A549 (cell line): Measurements from ENCODE around the gene PLXNA3. TPM values are rescaled to one million over a fixed set of nuclear protein-coding genes. Genes with fewer than 3 reads are reported as not detected.

Source experiments
- ATAC-seq, 2 experiments: fragments of 200-7000 bp in 1 of 2; fragments of >200 bp in 1 of 2; cut with Nextera tagmentation in 1 of 2; cut with Tn5 transposase in 1 of 2; 3 replicates each; pipeline versions ENCODE4 v1.8.0 to v1.9.1; 2018 to 2020; ENCODE audit warnings: mild to moderate bottlenecking in 1 of 2, moderate library complexity in 1 of 2
- CTCF ChIA-PET: fragments of 300-600 bp; sonication (Branson Sonifier 250); formaldehyde crosslinking; extraction: SDS; loops from one replicate; lab custom pipeline; 2021; ENCODE audit warnings: antibody characterized with exemption, inconsistent platforms; lab: Yijun Ruan, JAX
- POLR2A ChIA-PET: fragments of 350-600 bp; formaldehyde crosslinking; extraction: SDS; loops from one replicate; lab custom pipeline; 2021; ENCODE audit warnings: antibody characterized with exemption, inconsistent platforms; lab: Yijun Ruan, JAX
- DNase-seq, 2 experiments: peaks; one replicate each; pipeline versions ENCODE4 v3.0.0 to v3.0.0-alpha.2; 2011 to 2016; ENCODE audit warnings: low read depth in 1 of 2, low spot score in 1 of 2
- FAIRE-seq: peaks from 2 replicates; lab custom pipeline; 2011; peaks lifted over from hg19 to GRCh38; lab: Jason Lieb, UNC
- H3K27ac ChIP-seq, 2 experiments: fragments of >200 bp; sonication (Bioruptor Twin); formaldehyde crosslinking; 3 replicates each; pipeline ENCODE4 v1.5.1; 2016 to 2017
- H3K4me1 ChIP-seq: fragments of >200 bp; sonication (Bioruptor Twin); formaldehyde crosslinking; 3 replicates; pipeline ENCODE4 v1.6.1; 2016
- H3K4me2 ChIP-seq: fragments of >200 bp; sonication (Bioruptor Twin); formaldehyde crosslinking; 3 replicates; pipeline ENCODE4 v1.6.1; 2016
- H3K4me3 ChIP-seq: fragments of >200 bp; sonication (Bioruptor Twin); formaldehyde crosslinking; 3 replicates; pipeline ENCODE4 v1.5.1; 2016
- H3K9me3 ChIP-seq: fragments of >200 bp; sonication (Bioruptor Twin); formaldehyde crosslinking; 3 replicates; pipeline ENCODE4 v1.6.1; 2016
- CBX2 ChIP-seq: fragments of 200-600 bp; sonication (generic); IDR thresholded peaks from 2 replicates; pipeline ENCODE4 v1.6.1; 2016; ENCODE audit warnings: low read depth, mild to moderate bottlenecking, borderline replicate concordance
- CBX8 ChIP-seq: fragments of 200-600 bp; sonication (generic); IDR thresholded peaks from 2 replicates; pipeline ENCODE4 v1.6.1; 2016
- CHD4 ChIP-seq: fragments of 200-600 bp; sonication (generic); IDR thresholded peaks from 2 replicates; pipeline ENCODE4 v1.6.1; 2016; ENCODE audit warnings: antibody characterized with exemption, mild to moderate bottlenecking, borderline replicate concordance
- E2F6 ChIP-seq: IDR thresholded peaks from 2 replicates; pipeline ENCODE4 v1.6.1; 2012; ENCODE audit warnings: low read depth, borderline replicate concordance
- EHMT2 ChIP-seq: fragments of 200-600 bp; sonication (generic); IDR thresholded peaks from 2 replicates; pipeline ENCODE4 v1.6.1; 2016; ENCODE audit warnings: antibody characterized with exemption, low read depth, mild to moderate bottlenecking, moderate library complexity
- FOSB ChIP-seq: fragments of 250-450 bp; sonication (Bioruptor Pico); IDR thresholded peaks from 2 replicates; pipeline ENCODE4 v1.5.0; 2020; ENCODE audit warnings: mild to moderate bottlenecking, moderate library complexity
- FOXS1 ChIP-seq: fragments of 250-450 bp; sonication (Bioruptor Pico); IDR thresholded peaks from 2 replicates; pipeline ENCODE4 v1.5.0; 2020; ENCODE audit warnings: mild to moderate bottlenecking, moderate library complexity
- GATA3 ChIP-seq: IDR thresholded peaks from 2 replicates; pipeline ENCODE4 v1.6.1; 2012; ENCODE audit warnings: borderline replicate concordance
- HDAC2 ChIP-seq: fragments of 200-600 bp; sonication (generic); IDR thresholded peaks from 2 replicates; pipeline ENCODE4 v1.6.1; 2016
- HMGXB4 ChIP-seq: fragments of 250-450 bp; sonication (Bioruptor Pico); IDR thresholded peaks from 2 replicates; pipeline ENCODE4 v1.5.0; 2021; ENCODE audit warnings: mild to moderate bottlenecking, moderate library complexity, borderline replicate concordance
- KDM1A ChIP-seq: fragments of 200-600 bp; sonication (generic); IDR thresholded peaks from 2 replicates; pipeline ENCODE4 v1.6.1; 2016; ENCODE audit warnings: low read depth, mild to moderate bottlenecking
- MAX ChIP-seq: IDR thresholded peaks from 2 replicates; pipeline ENCODE4 v1.6.1; 2012
- NFE2L2 ChIP-seq: fragments of 150-350 bp; conservative IDR thresholded peaks from 2 replicates; pipeline ENCODE4 v1.6.1; 2014; ENCODE audit warnings: low read length
- PHF8 ChIP-seq: fragments of 200-600 bp; sonication (generic); IDR thresholded peaks from 2 replicates; pipeline ENCODE4 v1.6.1; 2016; ENCODE audit warnings: low read depth, mild to moderate bottlenecking, antibody characterized with exemption, moderate library complexity, borderline replicate concordance
- POLR2AphosphoS2 ChIP-seq: conservative IDR thresholded peaks from 2 replicates; pipeline ENCODE4 v1.6.1; 2012; ENCODE audit warnings: low read length, improper control_type of control experiment, inconsistent platforms
- RAD21 ChIP-seq, 2 experiments: fragments of >200 bp in 1 of 2; sonication (Bioruptor Twin) in 1 of 2; formaldehyde crosslinking in 1 of 2; IDR thresholded peaks in 1 of 2; conservative IDR thresholded peaks in 1 of 2; 2 replicates in 1 of 2; 3 replicates in 1 of 2; pipeline ENCODE4 v1.6.1; 2012 to 2018; ENCODE audit warnings: inconsistent platforms in 1 of 2
- RNF2 ChIP-seq: fragments of 200-600 bp; sonication (generic); IDR thresholded peaks from 2 replicates; pipeline ENCODE4 v1.6.1; 2016; ENCODE audit warnings: low read depth, mild to moderate bottlenecking, antibody characterized with exemption, moderate library complexity, borderline replicate concordance
- SMC3 ChIP-seq: fragments of >200 bp; sonication (Bioruptor Twin); formaldehyde crosslinking; IDR thresholded peaks from 3 replicates; pipeline ENCODE4 v1.6.1; 2018; ENCODE audit warnings: inconsistent platforms
- TP53 ChIP-seq: fragments of 250-450 bp; sonication (Bioruptor Pico); IDR thresholded peaks from 2 replicates; pipeline ENCODE4 v1.5.0; 2021; ENCODE audit warnings: mild to moderate bottlenecking, moderate library complexity
- ZC3H11A ChIP-seq: fragments of 450-650 bp; IDR thresholded peaks from 2 replicates; pipeline ENCODE4 v1.6.1; 2014; ENCODE audit warnings: antibody characterized with exemption, mild to moderate bottlenecking
- ZFP36 ChIP-seq: fragments of 450-650 bp; IDR thresholded peaks from 2 replicates; pipeline ENCODE4 v1.6.1; 2014; ENCODE audit warnings: borderline replicate concordance; ENCODE audit not compliant: partially characterized antibody
- ZNF302 ChIP-seq: fragments of 250-450 bp; sonication (Bioruptor Pico); IDR thresholded peaks from 2 replicates; pipeline ENCODE4 v1.9.0; 2021; ENCODE audit warnings: inconsistent platforms, mild to moderate bottlenecking, moderate library complexity
- WGBS: methylation state at CpG from one replicate; pipeline ENCODE4 v1.1.6; 2017; ENCODE audit errors: missing lambda C conversion rate; 5-methylcytosine and 5-hydroxymethylcytosine counted together
- polyA plus RNA-seq, 4 experiments: library from polyadenylated mRNA; depleted of rRNA in 3 of 4; stranded (reverse); fragments of >200 nt; fragmentation: RNase III in 1 of 4; extraction: RNeasy Plus Mini Kit Qiagen cat#74134 plus additional on column Dnase treatment in 1 of 4; gene quantifications; 2 replicates in 3 of 4; 3 replicates in 1 of 4; pipeline ENCODE4 v1.2.3, GENCODE V29; 2011 to 2017
- TF ChIP-seq, protein P1 (sequence below): IDR thresholded peaks from 2 replicates; pipeline ENCODE4 v1.6.1; 2012
- TF ChIP-seq, protein P2 (sequence below): fragments of >200 bp; sonication (Bioruptor Twin); formaldehyde crosslinking; IDR thresholded peaks from 3 replicates; pipeline ENCODE4 v1.5.1; 2016

Gene PLXNA3
- polyA plus RNA-seq, 2 of the 4 experiments (the other 2 are of a cell fraction), result 3.4 to 10.1 TPM

GRCh38 chrX:154466907-154467306 is 8.8 kb downstream of the PLXNA3 start:
- Histone ChIP-seq H3K4me2 (no peak overlapping the region), H3K4me1 (no peaks in the 10 kb centered on the region), H3K4me3 (no peak overlapping the region), H3K27ac (no peak overlapping the region), H3K9me3 (no peaks in the 10 kb centered on the region)
- WGBS, result 92% methylated on average over 9 of the region's 15 CpGs
- ChIA-PET CTCF (interaction anchor here (0.5 kb wide), 1 partner anchor 73 kb away, joined by 3 read pairs; no protein-coding TSS in a partner anchor), POLR2A (no interaction called here)
- DNase-seq (no peak), FAIRE-seq (no peak), ATAC-seq (no peak)
- TF ChIP-seq SMC3 (no peak), HMGXB4 (CRISPR knock-in tag) (no peak), ZFP36 (no peak), PHF8 (no peak), HDAC2 (no peak), CBX8 (no peak), CBX2 (no peak), E2F6 (no peak), ZC3H11A (no peak), GATA3 (no peak), RNF2 (no peak), EHMT2 (no peak), TP53 (no peak), FOXS1 (CRISPR knock-in tag) (no peak), FOSB (CRISPR knock-in tag) (no peak)

GRCh38 chrX:154467556-154467955 is 9.5 kb downstream of the PLXNA3 start:
- no peaks in the 10 kb centered on the region for H3K9me3 ChIP-seq
- TF ChIP-seq RAD21 (conservative IDR thresholded peaks at IDR 0.05 in 1 of 2, IDR thresholded peaks at IDR 0.05 in 1 of 2) (no peak), KDM1A (no peak), CHD4 (no peak), MAX (no peak)
- TF ChIP-seq, protein P1, sequence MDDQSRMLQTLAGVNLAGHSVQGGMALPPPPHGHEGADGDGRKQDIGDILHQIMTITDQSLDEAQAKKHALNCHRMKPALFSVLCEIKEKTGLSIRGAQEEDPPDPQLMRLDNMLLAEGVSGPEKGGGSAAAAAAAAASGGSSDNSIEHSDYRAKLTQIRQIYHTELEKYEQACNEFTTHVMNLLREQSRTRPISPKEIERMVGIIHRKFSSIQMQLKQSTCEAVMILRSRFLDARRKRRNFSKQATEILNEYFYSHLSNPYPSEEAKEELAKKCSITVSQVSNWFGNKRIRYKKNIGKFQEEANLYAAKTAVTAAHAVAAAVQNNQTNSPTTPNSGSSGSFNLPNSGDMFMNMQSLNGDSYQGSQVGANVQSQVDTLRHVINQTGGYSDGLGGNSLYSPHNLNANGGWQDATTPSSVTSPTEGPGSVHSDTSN, result no peak
- H3K27ac ChIP-seq, result no peak overlapping the region
- CTCF ChIA-PET, result no interaction called here
- no peak overlapping the region for H3K4me3 ChIP-seq
- POLR2A ChIA-PET, result no interaction called here
- ATAC-seq, result no peak
- no peak for FAIRE-seq
- DNase-seq, result no peak
- H3K4me2 ChIP-seq, result no peak overlapping the region
- H3K4me1 ChIP-seq, result no peaks in the 10 kb centered on the region
- WGBS, result 95% methylated on average over 4 of the region's 21 CpGs

- TF ChIP-seq, protein P2, sequence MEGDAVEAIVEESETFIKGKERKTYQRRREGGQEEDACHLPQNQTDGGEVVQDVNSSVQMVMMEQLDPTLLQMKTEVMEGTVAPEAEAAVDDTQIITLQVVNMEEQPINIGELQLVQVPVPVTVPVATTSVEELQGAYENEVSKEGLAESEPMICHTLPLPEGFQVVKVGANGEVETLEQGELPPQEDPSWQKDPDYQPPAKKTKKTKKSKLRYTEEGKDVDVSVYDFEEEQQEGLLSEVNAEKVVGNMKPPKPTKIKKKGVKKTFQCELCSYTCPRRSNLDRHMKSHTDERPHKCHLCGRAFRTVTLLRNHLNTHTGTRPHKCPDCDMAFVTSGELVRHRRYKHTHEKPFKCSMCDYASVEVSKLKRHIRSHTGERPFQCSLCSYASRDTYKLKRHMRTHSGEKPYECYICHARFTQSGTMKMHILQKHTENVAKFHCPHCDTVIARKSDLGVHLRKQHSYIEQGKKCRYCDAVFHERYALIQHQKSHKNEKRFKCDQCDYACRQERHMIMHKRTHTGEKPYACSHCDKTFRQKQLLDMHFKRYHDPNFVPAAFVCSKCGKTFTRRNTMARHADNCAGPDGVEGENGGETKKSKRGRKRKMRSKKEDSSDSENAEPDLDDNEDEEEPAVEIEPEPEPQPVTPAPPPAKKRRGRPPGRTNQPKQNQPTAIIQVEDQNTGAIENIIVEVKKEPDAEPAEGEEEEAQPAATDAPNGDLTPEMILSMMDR, result no peak
- TF ChIP-seq RNF2 (no peak), NFE2L2 (no peak), POLR2AphosphoS2 (no peak), ZNF302 (CRISPR knock-in tag) (no peak), CBX8 (no peak)
- 99% methylated on average over 10 of the region's 23 CpGs for WGBS
- no peak overlapping the region for H3K4me2 ChIP-seq
- H3K4me3 ChIP-seq, result no peak overlapping the region
- ATAC-seq (no peak), DNase-seq (no peak), FAIRE-seq (no peak)
- H3K4me1 ChIP-seq, result no peaks in the 10 kb centered on the region
- no peak overlapping the region for H3K27ac ChIP-seq
- POLR2A ChIA-PET, result no interaction called here
- CTCF ChIA-PET, result no interaction called here
- no peaks in the 10 kb centered on the region for H3K9me3 ChIP-seq
Measured at GRCh38 chrX:154468217-154468616, 10.1 kb downstream of the PLXNA3 start.
